NCI-H1436 (cell line): Measurements from ENCODE around the gene CAMK2A.

Experiments used
- DNase-seq: peaks from one replicate; lab custom pipeline; 2025; lab: John Stamatoyannopoulos, UW

Gene CAMK2A

GRCh38 chr5:150278916-150279315 lies 10.7 kb downstream of the CAMK2A start:
- no peak for DNase-seq

GRCh38 chr5:150278046-150278730 lies 11.4 kb downstream of the CAMK2A start:
- DNase-seq, result no peak

GRCh38 chr5:150277043-150277442 lies 12.5 kb downstream of the CAMK2A start:
- no peak for DNase-seq

GRCh38 chr5:150274811-150275210 lies 14.8 kb downstream of the CAMK2A start:
- DNase-seq, result no peak

- DNase-seq, result peak; percentile 27
Measured at GRCh38 chr5:150272531-150272930, 17.0 kb downstream of the CAMK2A start.

- no peak for DNase-seq
Measured at GRCh38 chr5:150271923-150272322, 17.6 kb downstream of the CAMK2A start.

GRCh38 chr5:150271296-150271692 lies 18.3 kb downstream of the CAMK2A start:
- DNase-seq, result no peak

GRCh38 chr5:150270541-150271295 lies 18.9 kb downstream of the CAMK2A start:
- DNase-seq, result no peak

- no peak for DNase-seq
Measured at GRCh38 chr5:150266871-150267291, 22.7 kb downstream of the CAMK2A start.

- no peak for DNase-seq
Measured at GRCh38 chr5:150265870-150266383, 23.6 kb downstream of the CAMK2A start.

GRCh38 chr5:150264667-150265603 lies 24.6 kb downstream of the CAMK2A start:
- DNase-seq, result no peak

- no peak for DNase-seq
Measured at GRCh38 chr5:150263801-150264621, 25.6 kb downstream of the CAMK2A start.

- no peak for DNase-seq
Measured at GRCh38 chr5:150263375-150263775, 26.2 kb downstream of the CAMK2A start.

GRCh38 chr5:150262502-150262901 lies 27.1 kb downstream of the CAMK2A start:
- no peak for DNase-seq

GRCh38 chr5:150261231-150261630 lies 28.3 kb downstream of the CAMK2A start:
- DNase-seq, result no peak

GRCh38 chr5:150258130-150258529 lies 31.4 kb downstream of the CAMK2A start:
- no peak for DNase-seq

GRCh38 chr5:150257424-150257823 lies 32.1 kb downstream of the CAMK2A start:
- no peak for DNase-seq

GRCh38 chr5:150256410-150257064 lies 33.0 kb downstream of the CAMK2A start:
- DNase-seq, result no peak

- DNase-seq, result peak; percentile 26
Measured at GRCh38 chr5:150255659-150256409, 33.7 kb downstream of the CAMK2A start.

GRCh38 chr5:150254774-150255173 lies 34.8 kb downstream of the CAMK2A start:
- no peak for DNase-seq
